ENCODE results near the gene PVRIG. TPM values are rescaled to one million over a fixed set of nuclear protein-coding genes. Genes with fewer than 3 reads are reported as not detected.
"Not testable (repeated sequence)": the region's sequence is repeated elsewhere in the genome, so short reads cannot be mapped to it uniquely, and the experiment has no call there.

Gene PVRIG
- total RNA-seq, 2 experiments from 2014 or later: 22.7 to 22.8 TPM

GRCh38 chr7:100246121-100246864 is 26.5 kb downstream of the PVRIG start:
- DNase-seq; H3K27ac Mint-ChIP-seq; intact Hi-C loops (cut with micrococcal nuclease); H3K4me3 Mint-ChIP-seq; H3K27me3 Mint-ChIP-seq (ENCODE audit: low read depth); H3K36me3 Mint-ChIP-seq (ENCODE audit: low read depth); H3K9me3 Mint-ChIP-seq: not testable (repeated sequence)
- CTCF ChIA-PET: interaction anchor here (0.6 to 1.0 kb wide), 2 partner anchors 26 to 42 kb away, joined by 4 to 5 read pairs; no protein-coding TSS in a partner anchor
- peaks cover 22% of the 10 kb centered on the region for H3K4me1 Mint-ChIP-seq (ENCODE audit: low read depth)

DNA sequence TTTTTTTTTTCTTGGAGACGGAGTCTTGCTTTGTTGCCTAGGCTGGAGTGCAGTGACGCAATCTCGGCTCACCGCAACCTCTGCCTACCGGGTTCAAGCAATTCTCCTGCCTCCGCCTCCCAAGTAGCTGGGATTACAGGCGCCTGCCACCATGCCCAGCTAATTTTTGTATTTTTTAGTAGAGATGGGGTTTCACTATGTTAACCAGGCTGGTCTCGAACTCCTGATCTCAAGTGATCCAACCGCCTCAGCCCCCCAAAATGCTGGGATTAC is 27.1 kb downstream of the PVRIG start:
- DNase-seq; H3K27me3 Mint-ChIP-seq (ENCODE audit: low read depth); intact Hi-C loops (cut with micrococcal nuclease); H3K9me3 Mint-ChIP-seq; H3K36me3 Mint-ChIP-seq (ENCODE audit: low read depth); H3K27ac Mint-ChIP-seq; CTCF ChIA-PET; H3K4me3 Mint-ChIP-seq: not testable (repeated sequence)
- peaks cover 22% of the 10 kb centered on the region for H3K4me1 Mint-ChIP-seq (ENCODE audit: low read depth)

DNA sequence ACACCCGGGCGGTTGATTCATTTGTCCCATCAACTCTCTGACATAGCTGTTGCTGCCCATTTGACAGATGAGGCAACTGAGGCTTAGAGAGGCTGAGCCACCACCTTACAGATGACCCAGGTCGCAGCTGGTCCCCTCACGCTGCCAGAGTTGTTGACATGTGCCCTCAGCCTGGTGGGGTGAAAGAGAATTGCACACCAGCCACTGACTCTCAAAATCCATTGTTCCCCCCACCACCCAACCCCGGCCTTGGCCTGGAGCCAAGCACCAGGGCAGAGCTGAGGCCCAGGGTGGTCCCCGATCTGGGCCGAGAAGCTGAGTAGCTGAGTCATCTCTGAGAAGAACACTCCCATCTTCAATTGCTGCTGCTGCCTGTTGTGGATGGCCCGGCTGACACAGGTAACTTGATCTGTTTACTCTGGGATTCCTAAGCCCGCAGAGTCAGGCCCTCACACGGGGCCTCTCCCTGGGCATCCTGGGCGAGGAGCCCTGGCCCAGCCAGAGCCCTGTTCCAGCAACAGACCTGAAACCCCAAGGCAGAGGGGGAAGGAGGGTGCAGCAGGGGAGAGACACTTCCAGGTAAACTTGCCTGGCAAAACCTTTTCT is 27.5 kb downstream of the PVRIG start:
- intact Hi-C loops (cut with micrococcal nuclease): no loop called here
- no peak overlapping the region for H3K4me3 Mint-ChIP-seq
- no peaks in the 10 kb centered on the region for H3K27me3 Mint-ChIP-seq (ENCODE audit: low read depth)
- DNase-seq: no peak
- H3K27ac Mint-ChIP-seq: no peak overlapping the region
- no peaks in the 10 kb centered on the region for H3K9me3 Mint-ChIP-seq
- H3K36me3 Mint-ChIP-seq (ENCODE audit: low read depth): no peaks in the 10 kb centered on the region
- H3K4me1 Mint-ChIP-seq (ENCODE audit: low read depth): peaks cover 22% of the 10 kb centered on the region
- CTCF ChIA-PET: no interaction called here

- Mint-ChIP-seq H3K4me3 (no peak overlapping the region), H3K27ac (no peak overlapping the region), H3K27me3 (ENCODE audit: low read depth) (no peaks in the 10 kb centered on the region), H3K36me3 (ENCODE audit: low read depth) (no peaks in the 10 kb centered on the region), H3K4me1 (ENCODE audit: low read depth) (peaks cover 11% of the 10 kb centered on the region), H3K9me3 (no peaks in the 10 kb centered on the region)
- no peak for DNase-seq
- CTCF ChIA-PET: no interaction called here
- intact Hi-C loops (cut with micrococcal nuclease): no loop called here
Measured at GRCh38 chr7:100248483-100248882, 28.7 kb downstream of the PVRIG start.

DNA sequence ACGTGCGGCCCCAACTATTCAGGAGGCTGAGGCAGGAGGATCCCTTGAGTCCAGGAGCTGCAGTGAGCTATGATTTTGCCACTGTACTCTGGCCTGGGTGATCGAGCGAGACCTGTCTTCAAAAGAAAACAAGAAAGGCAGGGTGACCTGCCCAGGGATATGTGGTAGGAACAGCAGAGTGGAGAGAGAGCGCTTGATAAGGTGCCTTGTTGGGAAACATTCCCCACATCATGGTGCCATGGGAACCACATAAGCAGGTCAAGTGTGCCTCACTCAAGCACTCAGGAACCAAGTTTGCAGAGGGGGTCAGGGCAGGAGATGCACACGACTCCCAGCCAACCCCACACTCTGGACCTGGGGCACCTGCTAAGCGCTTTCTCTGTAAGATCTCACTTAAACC is 37.3 kb downstream of the PVRIG start:
- CTCF ChIA-PET: no interaction called here
- Mint-ChIP-seq H3K9me3 (no peaks in the 10 kb centered on the region), H3K27ac (no peak overlapping the region), H3K27me3 (ENCODE audit: low read depth) (no peaks in the 10 kb centered on the region), H3K36me3 (ENCODE audit: low read depth) (no peaks in the 10 kb centered on the region), H3K4me1 (ENCODE audit: low read depth) (no peaks in the 10 kb centered on the region), H3K4me3 (no peak overlapping the region)
- no peak for DNase-seq
- intact Hi-C loops (cut with micrococcal nuclease): no loop called here

DNA sequence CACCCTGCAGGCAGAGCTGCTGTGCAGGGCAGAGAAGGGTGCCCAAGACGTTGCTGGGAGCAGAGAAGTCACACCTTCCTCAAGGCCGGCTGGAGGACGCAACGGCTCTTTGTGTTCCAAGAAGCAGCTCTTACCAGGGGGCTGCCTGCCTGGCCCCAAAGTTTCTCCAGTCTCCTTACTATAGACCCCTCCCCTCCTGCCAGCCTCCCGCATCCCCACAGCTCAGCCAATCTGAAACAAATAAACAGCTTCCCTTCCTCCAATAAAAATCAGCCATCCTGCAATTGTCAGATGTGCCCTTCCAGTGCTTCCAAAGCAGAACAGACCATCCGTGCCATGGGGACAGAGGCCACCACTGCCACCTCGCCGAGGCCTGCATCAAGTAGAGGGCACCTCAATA is 40.2 kb downstream of the PVRIG start:
- H3K27ac Mint-ChIP-seq; H3K27me3 Mint-ChIP-seq (ENCODE audit: low read depth); H3K4me3 Mint-ChIP-seq; H3K9me3 Mint-ChIP-seq; intact Hi-C loops (cut with micrococcal nuclease); H3K4me1 Mint-ChIP-seq (ENCODE audit: low read depth); DNase-seq; H3K36me3 Mint-ChIP-seq (ENCODE audit: low read depth): not testable (repeated sequence)
- CTCF ChIA-PET: interaction anchor here (0.6 kb wide), 1 partner anchor 239 kb away, joined by 3 read pairs; no protein-coding TSS in a partner anchor

GRCh38 chr7:100262896-100263295 is 43.1 kb downstream of the PVRIG start:
- DNase-seq; H3K27me3 Mint-ChIP-seq (ENCODE audit: low read depth); H3K36me3 Mint-ChIP-seq (ENCODE audit: low read depth); H3K4me1 Mint-ChIP-seq (ENCODE audit: low read depth); intact Hi-C loops (cut with micrococcal nuclease); H3K27ac Mint-ChIP-seq; H3K9me3 Mint-ChIP-seq; H3K4me3 Mint-ChIP-seq; CTCF ChIA-PET: not testable (repeated sequence)

- H3K9me3 Mint-ChIP-seq; H3K27ac Mint-ChIP-seq; H3K4me1 Mint-ChIP-seq (ENCODE audit: low read depth); CTCF ChIA-PET; intact Hi-C loops (cut with micrococcal nuclease); H3K27me3 Mint-ChIP-seq (ENCODE audit: low read depth); H3K4me3 Mint-ChIP-seq; DNase-seq; H3K36me3 Mint-ChIP-seq (ENCODE audit: low read depth): not testable (repeated sequence)
Measured at GRCh38 chr7:100264223-100264622, 44.5 kb downstream of the PVRIG start.

DNA sequence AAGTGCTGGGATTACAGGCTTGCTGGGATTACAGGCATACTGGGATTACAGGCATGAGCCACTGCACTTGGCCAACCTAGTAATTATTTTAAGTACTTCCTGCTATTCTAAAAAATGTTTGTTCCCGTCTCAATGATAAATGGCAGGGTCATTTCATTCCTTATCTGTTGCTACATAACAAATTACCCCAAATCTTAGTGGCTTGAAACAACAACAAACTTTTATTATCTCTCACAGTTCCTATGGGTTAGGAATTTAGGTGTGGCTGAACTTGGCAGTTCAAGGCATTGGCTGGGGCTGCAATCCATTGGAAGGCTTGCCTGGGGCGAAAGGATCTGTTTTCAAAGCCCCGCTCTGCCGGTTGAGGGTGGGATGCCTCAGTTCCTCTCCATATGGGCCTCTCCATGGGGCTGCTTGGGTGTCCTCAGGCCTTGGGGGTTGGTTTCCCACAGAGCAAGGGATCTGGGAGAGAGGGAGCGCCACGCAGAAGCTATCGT is 45.0 kb downstream of the PVRIG start:
- H3K27ac Mint-ChIP-seq; H3K9me3 Mint-ChIP-seq; H3K4me1 Mint-ChIP-seq (ENCODE audit: low read depth); intact Hi-C loops (cut with micrococcal nuclease); CTCF ChIA-PET; H3K4me3 Mint-ChIP-seq; DNase-seq; H3K36me3 Mint-ChIP-seq (ENCODE audit: low read depth); H3K27me3 Mint-ChIP-seq (ENCODE audit: low read depth): not testable (repeated sequence)

GRCh38 chr7:100265851-100266250 is 46.1 kb downstream of the PVRIG start:
- H3K4me3 Mint-ChIP-seq; H3K9me3 Mint-ChIP-seq; intact Hi-C loops (cut with micrococcal nuclease); H3K27me3 Mint-ChIP-seq (ENCODE audit: low read depth); H3K27ac Mint-ChIP-seq; DNase-seq; CTCF ChIA-PET; H3K36me3 Mint-ChIP-seq (ENCODE audit: low read depth); H3K4me1 Mint-ChIP-seq (ENCODE audit: low read depth): not testable (repeated sequence)

- intact Hi-C loops (cut with micrococcal nuclease): no loop called here
- CTCF ChIA-PET: no interaction called here
- Mint-ChIP-seq H3K4me3 (no peak overlapping the region), H3K9me3 (no peaks in the 10 kb centered on the region), H3K4me1 (ENCODE audit: low read depth) (peaks cover 10% of the 10 kb centered on the region), H3K27ac (no peak overlapping the region), H3K27me3 (ENCODE audit: low read depth) (no peaks in the 10 kb centered on the region), H3K36me3 (ENCODE audit: low read depth) (no peaks in the 10 kb centered on the region)
- DNase-seq: no peak
Measured at GRCh38 chr7:100266576-100267354, 47.0 kb downstream of the PVRIG start.

GRCh38 chr7:100267648-100268047 is 47.9 kb downstream of the PVRIG start:
- no peak for DNase-seq
- CTCF ChIA-PET: no interaction called here
- no peaks in the 10 kb centered on the region for H3K36me3 Mint-ChIP-seq (ENCODE audit: low read depth)
- H3K27ac Mint-ChIP-seq: no peak overlapping the region
- H3K27me3 Mint-ChIP-seq (ENCODE audit: low read depth): no peaks in the 10 kb centered on the region
- intact Hi-C loops (cut with micrococcal nuclease): no loop called here
- H3K4me3 Mint-ChIP-seq: no peak overlapping the region
- H3K4me1 Mint-ChIP-seq (ENCODE audit: low read depth): peaks cover 11% of the 10 kb centered on the region
- no peaks in the 10 kb centered on the region for H3K9me3 Mint-ChIP-seq

DNA sequence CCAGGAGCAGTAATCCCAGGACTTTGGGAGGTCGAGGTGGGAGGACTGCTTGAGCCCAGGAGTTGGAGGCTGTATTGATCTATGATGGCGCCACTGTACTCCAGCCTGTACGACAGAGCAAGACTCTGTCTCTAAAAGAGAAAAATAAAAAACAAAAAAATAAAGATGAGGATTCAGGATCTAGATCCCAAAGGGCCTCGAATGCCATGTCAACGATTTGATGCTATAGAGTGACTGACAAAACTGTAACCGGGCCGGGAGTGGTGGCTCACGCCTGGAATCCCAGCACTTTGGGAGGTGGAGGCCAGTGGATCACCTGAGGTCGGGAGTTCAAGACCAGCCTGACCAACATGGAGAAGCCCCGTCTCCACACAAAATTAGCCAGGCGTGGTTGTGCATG is 49.1 kb downstream of the PVRIG start:
- H3K27me3 Mint-ChIP-seq (ENCODE audit: low read depth); DNase-seq; H3K27ac Mint-ChIP-seq; H3K36me3 Mint-ChIP-seq (ENCODE audit: low read depth); H3K9me3 Mint-ChIP-seq; H3K4me3 Mint-ChIP-seq; intact Hi-C loops (cut with micrococcal nuclease): not testable (repeated sequence)
- H3K4me1 Mint-ChIP-seq (ENCODE audit: low read depth): peaks cover 11% of the 10 kb centered on the region
- CTCF ChIA-PET: interaction anchor here (0.6 kb wide), 1 partner anchor 23 kb away, joined by 3 read pairs; no protein-coding TSS in a partner anchor

Measured in activated naive CD4-positive, alpha-beta T cell treated with anti-CD3 and anti-CD28 coated beads for 36 hours (primary cell).